GM13977 (cell line): ENCODE measurements around the gene ZNF177.
"Not testable (repeated sequence)": the region's sequence is repeated elsewhere in the genome, so short reads cannot be mapped to it uniquely, and the experiment has no call there.

Source experiments
- DNase-seq: peaks from one replicate; pipeline ENCODE4 v3.0.0; 2012; ENCODE audit warnings: low spot score
- CTCF ChIP-seq: IDR thresholded peaks from 2 replicates; pipeline ENCODE4 v1.5.1; 2012; ENCODE audit warnings: mild to moderate bottlenecking, control low read depth; ENCODE audit not compliant: insufficient read depth; ENCODE audit errors: extremely low read depth, missing control alignments
- in situ Hi-C: fragments of 300-500 bp; cut with MboI; formaldehyde crosslinking; loops from one replicate; pipeline ENCODE4 v1.12.0; 2022; ENCODE audit warnings: low sequenced_read_pairs, low pct_unique_long_range_greater_than_20kb, mixed read lengths, inconsistent platforms; ENCODE audit not compliant: unreplicated experiment

ZNF177 gene

GRCh38 chr19:9362905-9363304 is at the start of gene ZNF177:
TSS of gene ZNF177 (plus strand) at chr19:9363013. CDS start at chr19:9378312, 15,299 bp downstream.
- in situ Hi-C loops = no loop called here
- no peak for DNase-seq
- no peak for TF ChIP-seq CTCF

DNA sequence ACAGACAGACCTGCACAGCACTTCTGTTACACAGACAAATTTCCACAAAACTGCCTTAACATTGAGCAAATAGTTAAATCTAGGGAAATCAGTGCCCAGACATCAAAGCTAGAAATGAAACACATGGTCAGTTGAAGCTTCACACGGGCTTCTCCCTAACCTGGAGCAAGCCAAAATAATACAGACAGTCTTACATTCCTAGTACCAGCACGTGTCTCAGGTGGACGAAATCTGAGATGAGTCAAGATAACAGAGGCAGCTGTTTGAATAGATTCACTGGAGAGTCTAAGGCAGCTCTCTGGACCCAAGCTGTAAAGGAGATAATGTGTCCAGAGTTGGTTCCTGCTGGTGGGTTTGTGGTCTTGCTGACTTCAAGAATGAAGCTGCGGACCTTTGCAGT is 49.1 kb upstream of the ZNF177 start:
- no peak for DNase-seq
- in situ Hi-C loops = loop anchor here (25.0 kb wide), 1 partner anchor 474 kb away; no protein-coding TSS in a partner anchor
- no peak for TF ChIP-seq CTCF

- no peak for TF ChIP-seq CTCF
- no peak for DNase-seq
- in situ Hi-C loops = loop anchor here (25.0 kb wide), 1 partner anchor 466 kb away; no protein-coding TSS in a partner anchor
These were observed 41.5 kb upstream of the ZNF177 start for GRCh38 chr19:9321338-9321737.

DNA sequence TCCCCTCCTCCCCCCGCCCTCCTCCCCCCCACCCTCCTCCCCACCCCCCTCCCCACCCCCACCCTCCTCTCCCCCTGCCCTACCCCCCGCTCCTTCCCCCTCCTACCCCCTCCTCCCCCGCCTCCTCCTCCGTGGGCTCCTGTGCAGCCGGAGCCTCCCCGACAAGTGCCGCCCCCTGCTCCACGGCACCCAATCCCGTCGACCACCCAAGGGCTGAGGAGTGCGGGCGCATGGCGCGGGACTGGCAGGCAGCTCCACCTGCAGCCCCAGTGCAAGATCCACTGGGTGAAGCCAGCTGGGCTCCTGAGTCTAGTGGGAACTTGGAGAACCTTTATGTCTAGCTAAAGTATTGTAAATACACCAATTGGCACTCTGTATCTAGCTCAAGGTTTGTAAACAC is 41.1 kb upstream of the ZNF177 start:
- in situ Hi-C loops = loop anchor here (25.0 kb wide), 1 partner anchor 466 kb away; no protein-coding TSS in a partner anchor
- DNase-seq = not testable (repeated sequence)

- in situ Hi-C loops = loop anchor here (25.0 kb wide), 1 partner anchor 465 kb away; no protein-coding TSS in a partner anchor
- DNase-seq = not testable (repeated sequence)
These were observed 40.6 kb upstream of the ZNF177 start for GRCh38 chr19:9322201-9322600.

DNA sequence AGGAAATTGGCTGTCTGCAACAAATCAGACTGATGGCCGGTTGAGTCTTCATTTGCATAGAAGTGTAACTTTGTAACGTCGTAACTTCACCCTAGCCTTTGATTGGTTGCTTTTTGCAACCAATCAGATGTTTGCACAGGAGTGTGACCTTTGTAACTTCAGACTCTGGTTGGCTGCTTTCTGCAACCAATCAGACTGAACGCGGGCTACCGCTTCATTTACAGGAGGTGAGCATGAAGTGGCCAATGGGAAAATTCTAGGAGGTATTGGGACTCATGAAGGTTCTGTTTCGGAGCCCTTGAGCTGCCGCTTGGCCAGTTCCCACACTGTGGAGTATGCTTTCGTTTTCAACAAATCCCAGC is 39.3 kb upstream of the ZNF177 start:
- peak; percentile 46 for DNase-seq
- no peak for TF ChIP-seq CTCF
- in situ Hi-C loops = loop anchor here (25.0 kb wide), 1 partner anchor 464 kb away; no protein-coding TSS in a partner anchor

- DNase-seq = peak; percentile 94
- peak; percentile 17 for TF ChIP-seq CTCF
- in situ Hi-C loops = loop anchor here (25.0 kb wide), 1 partner anchor 463 kb away; no protein-coding TSS in a partner anchor
These were observed 38.8 kb upstream of the ZNF177 start, which contains the start of gene ZNF559 for GRCh38 chr19:9323919-9324583. TSS of gene ZNF559 (plus strand) at chr19:9324179. CDS start at chr19:9338550, 14,371 bp downstream.
